ENCODE results near the gene ATP1A3.

ATP1A3 gene

GRCh38 chr19:41967054-41967783 lies 26.8 kb downstream of the ATP1A3 start:
- TF ChIP-seq, protein P1, sequence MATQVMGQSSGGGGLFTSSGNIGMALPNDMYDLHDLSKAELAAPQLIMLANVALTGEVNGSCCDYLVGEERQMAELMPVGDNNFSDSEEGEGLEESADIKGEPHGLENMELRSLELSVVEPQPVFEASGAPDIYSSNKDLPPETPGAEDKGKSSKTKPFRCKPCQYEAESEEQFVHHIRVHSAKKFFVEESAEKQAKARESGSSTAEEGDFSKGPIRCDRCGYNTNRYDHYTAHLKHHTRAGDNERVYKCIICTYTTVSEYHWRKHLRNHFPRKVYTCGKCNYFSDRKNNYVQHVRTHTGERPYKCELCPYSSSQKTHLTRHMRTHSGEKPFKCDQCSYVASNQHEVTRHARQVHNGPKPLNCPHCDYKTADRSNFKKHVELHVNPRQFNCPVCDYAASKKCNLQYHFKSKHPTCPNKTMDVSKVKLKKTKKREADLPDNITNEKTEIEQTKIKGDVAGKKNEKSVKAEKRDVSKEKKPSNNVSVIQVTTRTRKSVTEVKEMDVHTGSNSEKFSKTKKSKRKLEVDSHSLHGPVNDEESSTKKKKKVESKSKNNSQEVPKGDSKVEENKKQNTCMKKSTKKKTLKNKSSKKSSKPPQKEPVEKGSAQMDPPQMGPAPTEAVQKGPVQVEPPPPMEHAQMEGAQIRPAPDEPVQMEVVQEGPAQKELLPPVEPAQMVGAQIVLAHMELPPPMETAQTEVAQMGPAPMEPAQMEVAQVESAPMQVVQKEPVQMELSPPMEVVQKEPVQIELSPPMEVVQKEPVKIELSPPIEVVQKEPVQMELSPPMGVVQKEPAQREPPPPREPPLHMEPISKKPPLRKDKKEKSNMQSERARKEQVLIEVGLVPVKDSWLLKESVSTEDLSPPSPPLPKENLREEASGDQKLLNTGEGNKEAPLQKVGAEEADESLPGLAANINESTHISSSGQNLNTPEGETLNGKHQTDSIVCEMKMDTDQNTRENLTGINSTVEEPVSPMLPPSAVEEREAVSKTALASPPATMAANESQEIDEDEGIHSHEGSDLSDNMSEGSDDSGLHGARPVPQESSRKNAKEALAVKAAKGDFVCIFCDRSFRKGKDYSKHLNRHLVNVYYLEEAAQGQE (IDR thresholded peaks at IDR 0.05; ENCODE audit: insufficient read depth in 1 of 2, low read depth in 2 of 2, low read length in 2 of 2), result no peak
- TF ChIP-seq POLR2AphosphoS5 (IDR thresholded peaks at IDR 0.05; ENCODE audit: low read depth, low read length) (no peak), SIN3A (IDR thresholded peaks at IDR 0.05; ENCODE audit: borderline replicate concordance, insufficient read depth, low read length) (no peak), TAF1 (IDR thresholded peaks at IDR 0.05; ENCODE audit: borderline replicate concordance, insufficient read depth, low read length) (no peak), FOXP2 (optimal IDR thresholded peaks at IDR 0.05; ENCODE audit: borderline replicate concordance, extremely low read depth, extremely low read length, insufficient read depth) (no peak)

- TF ChIP-seq TAF1 (IDR thresholded peaks at IDR 0.05; ENCODE audit: borderline replicate concordance, insufficient read depth, low read length) (no peak), FOXP2 (optimal IDR thresholded peaks at IDR 0.05; ENCODE audit: borderline replicate concordance, extremely low read depth, extremely low read length, insufficient read depth) (no peak), SIN3A (IDR thresholded peaks at IDR 0.05; ENCODE audit: borderline replicate concordance, insufficient read depth, low read length) (no peak), POLR2AphosphoS5 (IDR thresholded peaks at IDR 0.05; ENCODE audit: low read depth, low read length) (no peak)
- TF ChIP-seq, protein P1 (IDR thresholded peaks at IDR 0.05; ENCODE audit: insufficient read depth in 1 of 2, low read depth in 2 of 2, low read length in 2 of 2), result no peak
Measured at GRCh38 chr19:41965106-41965505, 28.9 kb downstream of the ATP1A3 start.

DNA sequence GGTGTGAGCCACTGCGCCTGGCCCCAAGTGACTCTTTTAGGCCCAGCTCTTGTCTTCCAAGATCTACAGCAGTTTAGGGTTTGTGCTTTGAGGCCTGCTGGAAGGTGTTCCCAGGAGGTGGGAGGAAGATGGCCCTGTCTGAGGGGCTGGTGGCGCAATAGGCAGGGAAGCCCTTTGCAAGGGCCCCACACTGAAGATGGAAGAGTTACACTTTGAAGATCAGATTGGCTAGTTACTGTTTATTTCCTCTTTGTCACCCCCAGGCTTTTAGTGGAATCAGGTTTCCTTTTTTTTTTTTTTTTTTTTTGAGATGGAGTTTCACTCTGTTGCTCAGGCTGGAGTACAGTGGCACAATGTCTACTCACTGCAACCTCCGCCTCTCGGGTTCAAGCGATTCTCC lies 33.1 kb downstream of the ATP1A3 start:
- TF ChIP-seq POLR2AphosphoS5 (IDR thresholded peaks at IDR 0.05; ENCODE audit: low read depth, low read length), result no peak
- no peak for TF ChIP-seq FOXP2 (optimal IDR thresholded peaks at IDR 0.05; ENCODE audit: borderline replicate concordance, extremely low read depth, extremely low read length, insufficient read depth)

- TF ChIP-seq POLR2AphosphoS5 (IDR thresholded peaks at IDR 0.05; ENCODE audit: low read depth, low read length) (peak; percentile 63), FOXP2 (optimal IDR thresholded peaks at IDR 0.05; ENCODE audit: borderline replicate concordance, extremely low read depth, extremely low read length, insufficient read depth) (peak; percentile 54), TAF1 (IDR thresholded peaks at IDR 0.05; ENCODE audit: borderline replicate concordance, insufficient read depth, low read length) (no peak), SIN3A (IDR thresholded peaks at IDR 0.05; ENCODE audit: borderline replicate concordance, insufficient read depth, low read length) (no peak)
- TF ChIP-seq, protein P1 (IDR thresholded peaks at IDR 0.05; ENCODE audit: insufficient read depth in 1 of 2, low read depth in 2 of 2, low read length in 2 of 2), result 0 out of 4 replicates have a peak, but pooled peaks of 1 of the 2 experiments have one; percentile 32
Measured at GRCh38 chr19:41959056-41960053, 34.7 kb downstream of the ATP1A3 start, which contains the start of gene RABAC1. Gene RABAC1 (minus strand): TSS chr19:41959321. CDS start chr19:41959292, 29 bp downstream.

- TF ChIP-seq, protein P1 (IDR thresholded peaks at IDR 0.05; ENCODE audit: insufficient read depth in 1 of 2, low read depth in 2 of 2, low read length in 2 of 2), result no peak
- TF ChIP-seq SIN3A (IDR thresholded peaks at IDR 0.05; ENCODE audit: borderline replicate concordance, insufficient read depth, low read length) (no peak), FOXP2 (optimal IDR thresholded peaks at IDR 0.05; ENCODE audit: borderline replicate concordance, extremely low read depth, extremely low read length, insufficient read depth) (no peak), TAF1 (IDR thresholded peaks at IDR 0.05; ENCODE audit: borderline replicate concordance, insufficient read depth, low read length) (0 out of 2 replicates have a peak, but pooled peaks have one; percentile 31), POLR2AphosphoS5 (IDR thresholded peaks at IDR 0.05; ENCODE audit: low read depth, low read length) (no peak; the same call in 1 of the 2 replicates)
Measured at GRCh38 chr19:41958367-41959055, 35.5 kb downstream of the ATP1A3 start.
